GM23248 (cell line): ENCODE data around the gene PIAS1.

Source experiments
- EZH2 ChIP-seq: fragments of 200-600 bp; sonication (generic); IDR thresholded peaks from 2 replicates; pipeline ENCODE4 v1.6.1; 2018; ENCODE audit warnings: antibody characterized with exemption, mild to moderate bottlenecking; ENCODE audit not compliant: insufficient read depth, poor library complexity, severe bottlenecking
- EZH2phosphoT487 ChIP-seq: fragments of 200-600 bp; sonication (generic); IDR thresholded peaks from 2 replicates; pipeline ENCODE4 v1.6.1; 2018; ENCODE audit warnings: antibody characterized with exemption, moderate library complexity, mild to moderate bottlenecking, low read depth; ENCODE audit not compliant: insufficient read depth

DNA sequence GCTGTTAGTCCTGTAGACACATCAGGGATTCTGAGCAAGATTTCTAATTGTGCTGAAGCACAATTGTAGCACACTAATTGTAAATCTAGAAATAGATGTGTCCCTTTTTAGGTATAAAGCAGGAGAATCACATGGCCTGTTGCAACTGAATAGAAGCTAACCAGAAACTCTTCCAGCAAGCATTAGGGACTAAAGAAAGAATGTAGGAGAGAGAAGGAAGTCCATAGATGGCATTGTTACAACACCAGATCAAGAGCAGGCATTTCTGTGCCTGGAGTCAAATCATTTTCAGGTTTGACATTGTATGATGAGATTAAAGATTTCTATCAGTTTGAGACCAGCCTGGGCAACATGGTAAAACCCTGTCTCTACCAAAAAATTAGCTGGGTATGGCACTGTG lies 123.6 kb downstream of the PIAS1 start:
- TF ChIP-seq EZH2phosphoT487 (no peak), EZH2 (no peak)
